NOMO-1 treated with dmso at 0.1 percent for 144 hours (cell line): Measurements from ENCODE around the gene SMCHD1.
A peak's percentile ranks its signal among the peaks of the same experiment; 100 is the strongest.

Experiments used
- DNase-seq: peaks from one replicate; lab custom pipeline; 2025; ENCODE audit not compliant: unreplicated experiment; lab: John Stamatoyannopoulos, UW

Gene SMCHD1

DNA sequence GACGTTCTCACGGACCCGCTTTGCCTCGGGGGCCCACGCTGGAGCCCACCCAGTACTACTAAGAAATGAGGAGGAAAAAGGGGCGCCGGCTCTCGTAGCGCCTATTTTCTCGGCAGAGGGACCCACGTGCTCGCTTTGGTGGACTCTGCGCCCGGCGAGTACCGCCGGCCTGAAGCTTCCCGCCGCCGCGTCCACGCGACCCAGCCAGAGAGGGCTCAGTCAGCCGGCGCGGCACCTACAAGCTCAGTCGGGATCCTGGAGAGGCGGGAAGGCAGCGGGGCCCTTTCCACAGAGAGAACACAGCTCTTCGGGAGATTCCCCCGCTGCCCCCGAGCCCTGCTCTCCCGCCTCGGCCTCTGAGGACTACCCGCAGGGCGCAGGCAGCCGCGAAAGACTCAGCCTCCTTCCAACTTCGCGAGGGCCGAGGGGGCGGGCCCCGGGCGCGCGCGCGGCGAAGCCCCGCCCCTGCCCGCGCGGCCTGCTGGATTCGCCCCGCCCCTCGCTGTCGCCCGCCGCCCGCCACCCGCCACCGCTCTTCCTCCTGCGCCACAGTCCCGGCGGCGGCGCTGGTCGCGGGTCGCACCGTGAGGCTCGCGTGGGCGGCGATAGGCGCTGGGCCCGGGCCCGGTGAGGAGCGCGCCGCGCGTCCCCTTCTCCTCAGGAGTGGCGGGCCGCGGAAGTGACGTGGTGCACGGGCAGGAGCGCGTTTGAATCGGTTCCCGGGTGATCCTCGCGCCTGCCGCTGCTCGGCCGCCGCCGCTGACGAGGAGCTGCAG is at the start of gene SMCHD1:
Gene SMCHD1 (plus strand): TSS at position 549 of the 776 bp plus-strand sequence. CDS start 350 bp downstream, outside the sequence.
- peak; percentile 79 for DNase-seq

DNA sequence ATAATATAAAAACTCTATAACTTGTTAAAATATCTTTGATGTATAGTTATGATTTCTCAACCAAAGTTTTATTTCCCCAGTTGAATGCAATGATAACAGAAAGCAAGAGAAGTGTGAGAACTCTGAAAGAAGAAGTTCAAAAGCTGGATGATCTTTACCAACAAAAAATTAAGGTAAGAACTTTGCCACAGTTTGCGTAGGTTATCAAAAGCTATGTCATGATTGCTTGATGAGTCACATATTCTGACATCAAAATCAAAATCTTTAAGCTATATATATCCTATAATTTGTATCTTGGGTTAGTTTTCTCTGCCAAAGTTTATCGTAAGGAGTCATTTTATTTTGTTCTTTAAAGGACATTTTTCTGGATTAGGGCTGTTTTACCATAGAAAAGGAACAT is 49.2 kb upstream of the SMCHD1 start:
- DNase-seq, result no peak

DNA sequence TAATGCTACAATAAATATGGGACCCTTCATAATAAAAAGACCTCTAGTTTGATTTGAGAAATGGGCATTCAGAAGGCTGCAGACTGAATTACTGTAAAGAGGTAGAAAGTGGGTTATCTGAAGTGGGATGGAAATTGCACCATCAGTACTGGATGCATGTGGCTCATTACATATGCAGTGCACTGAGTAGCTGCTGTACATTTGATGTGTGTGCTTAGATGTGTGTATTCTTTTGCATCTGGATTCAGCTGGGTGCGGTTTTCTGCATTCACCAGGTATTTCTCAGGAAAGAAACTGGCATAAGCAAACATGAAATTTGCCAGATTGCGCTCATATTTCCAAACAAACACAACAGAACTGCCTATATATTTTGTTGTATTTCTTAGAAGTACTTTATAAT is 45.9 kb upstream of the SMCHD1 start:
- no peak for DNase-seq

DNA sequence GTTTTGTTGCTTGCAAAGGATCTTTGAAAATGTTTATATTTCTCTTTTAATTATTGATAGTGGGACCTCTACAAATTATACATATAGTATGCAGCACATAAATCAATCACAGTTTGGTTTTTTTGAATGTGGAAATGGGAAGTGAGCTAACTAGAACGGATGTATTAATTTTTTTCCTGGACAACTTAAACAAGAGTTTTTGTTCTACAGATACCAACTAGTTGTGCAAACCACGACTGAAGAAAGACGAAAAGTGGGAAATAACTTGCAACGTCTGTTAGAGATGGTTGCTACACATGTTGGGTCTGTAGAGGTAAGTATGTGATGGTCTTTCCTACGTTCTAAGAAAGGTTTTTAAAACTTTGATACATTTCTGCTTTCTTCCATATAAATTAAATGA is 45.0 kb upstream of the SMCHD1 start:
- DNase-seq, result peak; percentile 44

DNA sequence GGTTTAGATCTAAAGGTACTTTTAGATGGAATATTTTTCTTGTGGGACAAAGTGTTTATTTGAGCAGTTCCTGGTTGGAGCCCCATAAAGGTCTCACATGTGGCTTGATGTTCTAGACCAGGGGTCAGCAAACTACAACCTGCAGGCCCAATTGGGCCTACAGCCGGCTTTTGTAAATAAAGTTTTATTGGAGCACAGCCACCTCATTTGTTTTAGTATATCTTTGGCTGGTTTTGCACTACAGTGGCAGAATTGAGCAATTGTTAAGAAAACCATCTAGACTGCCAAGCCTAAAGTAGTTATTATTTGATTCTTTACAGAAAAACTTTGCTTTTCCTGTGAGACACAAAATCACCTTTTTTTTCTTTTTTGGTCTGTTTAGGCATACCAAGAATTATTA is 42.5 kb upstream of the SMCHD1 start:
- DNase-seq, result no peak

DNA sequence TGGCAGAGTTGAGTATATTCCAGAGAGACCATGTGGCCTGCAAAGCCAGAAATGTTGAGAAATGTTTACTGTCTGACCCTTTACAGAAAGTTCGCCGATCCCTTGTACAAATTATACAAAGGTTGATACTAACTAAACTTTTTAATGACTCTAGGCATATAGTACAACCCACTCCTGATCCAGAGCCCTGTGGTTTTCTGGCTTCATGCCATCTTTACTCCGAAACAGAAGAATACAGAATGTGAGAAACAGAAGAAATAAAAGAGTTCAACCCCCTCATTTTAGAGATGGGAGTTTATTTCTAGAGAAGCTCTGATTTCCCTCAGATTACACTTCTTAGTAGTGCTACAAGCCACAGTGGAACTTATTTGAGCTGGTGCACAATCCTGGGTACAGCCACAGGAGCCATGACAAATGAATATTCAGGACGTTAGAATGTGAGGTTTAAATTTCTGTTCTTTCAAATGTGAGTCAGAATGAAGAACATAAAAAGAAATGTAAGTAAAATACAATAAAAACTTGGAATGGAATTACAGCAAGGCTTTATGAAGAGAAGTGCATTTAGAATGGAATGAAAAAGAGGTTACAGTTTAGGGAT is 38.0 kb upstream of the SMCHD1 start:
- no peak for DNase-seq

DNA sequence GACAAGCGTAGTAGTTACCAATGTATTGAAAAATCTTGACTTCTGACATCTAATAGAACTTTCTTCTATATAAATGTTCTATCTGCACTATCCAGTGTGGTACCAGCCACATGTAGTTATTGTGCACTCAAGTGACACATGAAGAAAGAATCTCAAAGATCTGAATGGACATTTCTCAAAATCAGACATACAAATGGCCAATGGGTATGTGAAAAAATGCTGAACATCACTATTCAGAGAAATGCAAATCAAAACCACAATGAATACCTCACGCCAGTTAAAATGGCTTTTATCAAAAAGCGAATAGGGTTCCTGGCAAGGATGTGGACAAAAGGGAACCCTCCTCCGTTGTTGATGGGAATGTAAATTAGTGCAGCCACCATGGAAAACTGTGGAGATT is 37.5 kb upstream of the SMCHD1 start:
- no peak for DNase-seq

DNA sequence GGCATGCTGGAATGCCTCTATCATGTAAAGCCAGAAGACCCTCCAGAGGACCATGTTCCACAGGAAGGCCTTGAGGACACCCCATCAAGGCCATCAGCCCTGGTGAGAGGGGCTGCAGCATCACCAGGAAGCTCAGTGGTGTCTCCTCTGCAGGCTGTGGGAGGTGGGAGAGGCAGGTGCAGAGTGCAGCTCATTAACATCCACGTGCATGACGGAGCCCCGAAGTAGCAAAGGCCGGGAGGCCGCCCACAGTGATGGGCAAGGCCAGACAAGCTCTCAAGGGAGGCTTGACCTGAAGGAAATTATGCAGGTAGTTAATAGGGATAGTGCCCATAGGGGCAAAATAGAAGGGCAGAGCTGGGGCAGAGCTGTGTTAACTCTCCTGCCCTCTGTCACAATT is 30.3 kb upstream of the SMCHD1 start:
- DNase-seq, result no peak

DNA sequence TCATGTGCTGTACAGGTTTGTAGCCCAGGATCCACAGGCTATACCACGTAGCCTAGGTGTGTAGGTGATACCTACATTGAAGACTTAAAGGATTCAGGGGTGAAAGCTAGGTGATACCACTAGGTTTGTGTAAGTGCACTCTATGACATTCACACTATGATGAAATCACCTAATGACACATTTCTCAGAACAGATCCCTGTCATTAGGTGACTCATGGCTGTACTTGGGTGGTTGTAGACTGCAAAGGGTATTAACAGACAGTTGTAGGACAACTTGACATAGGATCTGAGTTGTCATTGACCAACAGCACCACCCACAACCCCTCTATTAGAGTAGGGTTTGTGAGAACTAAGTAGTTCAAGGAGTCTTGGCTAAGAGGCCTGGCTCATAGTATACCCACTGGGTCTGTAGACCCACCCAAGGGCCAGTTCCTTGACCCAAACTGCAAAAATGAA is 27.7 kb upstream of the SMCHD1 start:
- DNase-seq, result peak; percentile 22

DNA sequence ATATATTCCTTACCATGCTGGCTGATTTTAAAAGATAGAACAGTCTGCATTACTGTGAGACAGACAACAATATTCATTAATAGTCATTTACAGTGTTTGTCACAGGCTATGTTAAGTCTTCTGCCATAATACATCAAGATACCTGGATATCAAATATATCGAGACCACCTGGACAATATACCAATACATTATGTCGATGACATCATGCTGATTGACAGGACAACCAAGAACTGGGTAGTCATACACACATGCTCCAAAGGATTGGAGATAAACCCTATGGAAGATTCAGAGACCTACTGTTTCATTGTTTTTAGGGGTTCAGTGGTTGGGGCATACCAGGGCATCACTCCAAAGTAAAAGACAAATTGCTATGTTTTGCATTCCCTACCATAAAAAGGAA is 26.5 kb upstream of the SMCHD1 start:
- no peak for DNase-seq

DNA sequence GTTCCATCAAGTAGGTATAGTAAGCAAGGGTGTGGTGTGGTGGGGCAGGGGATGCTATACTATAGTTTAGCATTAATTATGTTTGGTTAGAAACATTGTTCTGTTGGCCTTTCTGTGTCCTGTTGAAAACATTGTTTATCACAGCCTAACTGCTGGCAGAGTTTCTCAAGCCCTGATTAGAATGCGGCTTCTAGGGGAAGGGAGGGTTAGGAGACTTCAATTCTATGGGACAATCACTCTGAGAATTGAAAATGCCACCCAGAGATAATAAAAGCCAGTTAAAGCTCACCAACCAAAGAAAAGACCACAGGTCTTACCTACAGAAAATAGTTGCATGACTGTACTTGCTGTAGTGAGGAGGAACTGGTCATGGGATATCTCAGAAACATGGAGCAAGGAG is 19.9 kb upstream of the SMCHD1 start:
- DNase-seq, result no peak

DNA sequence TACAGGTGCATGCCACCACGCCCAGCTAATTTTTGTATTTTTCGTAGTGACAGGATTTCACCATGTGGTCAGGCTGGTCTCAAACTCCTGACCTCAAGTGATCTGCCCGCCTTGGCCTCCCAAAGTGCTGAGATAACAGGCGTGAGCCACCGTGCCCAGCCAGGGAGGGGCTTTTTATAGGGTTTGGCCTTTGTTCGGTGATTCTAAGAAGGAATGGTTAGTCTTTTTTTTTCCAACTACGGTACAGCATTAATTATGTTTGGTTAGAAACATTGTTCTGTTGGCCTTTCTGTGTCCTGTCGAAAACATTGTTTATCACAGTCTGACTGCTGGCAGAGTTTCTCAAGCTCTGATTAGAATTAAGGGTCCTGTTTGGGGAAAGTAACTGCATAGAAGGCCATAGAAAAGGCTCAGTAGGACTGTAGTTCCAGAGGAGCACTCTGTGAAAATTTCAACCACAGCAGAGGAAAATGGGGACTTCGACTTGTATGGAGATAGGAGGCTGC is 19.3 kb upstream of the SMCHD1 start:
- DNase-seq, result no peak

DNA sequence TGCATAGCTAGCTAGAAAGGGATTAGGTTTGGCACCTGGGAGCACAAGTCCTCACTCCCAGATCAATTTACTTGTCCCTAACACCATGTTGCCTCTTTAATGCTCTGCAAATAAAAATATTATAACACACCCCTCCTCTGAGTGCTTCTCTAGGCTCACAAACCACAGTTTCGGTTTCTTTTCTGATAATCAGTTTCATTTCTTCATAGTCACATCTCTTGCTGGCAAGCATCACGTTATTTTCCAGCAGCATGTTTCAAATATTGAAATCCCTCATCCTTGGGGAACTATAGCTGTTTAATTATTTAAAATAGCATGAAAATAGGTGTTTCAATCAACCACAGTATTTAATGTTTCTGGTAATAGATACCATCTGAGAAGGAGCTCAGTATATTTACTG is 13.9 kb upstream of the SMCHD1 start:
- peak; percentile 78 for DNase-seq

DNA sequence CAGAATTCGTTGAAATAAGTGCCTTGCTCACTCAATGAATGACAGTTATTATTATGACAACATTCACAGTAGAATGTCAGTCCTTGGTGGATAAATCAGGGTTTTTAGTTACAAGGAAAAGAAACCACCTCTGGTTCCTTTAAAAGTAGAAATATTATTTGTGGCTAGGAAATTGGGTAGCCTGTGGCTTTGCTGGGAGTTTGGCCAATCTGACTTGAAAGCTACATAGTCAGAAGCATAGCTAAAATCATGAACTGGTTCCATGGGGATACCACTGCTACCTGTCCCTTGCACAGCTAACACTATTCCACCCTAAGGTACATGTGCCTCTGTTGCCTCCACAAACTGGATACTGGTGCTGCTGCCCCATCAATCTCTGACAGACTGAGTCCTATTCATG is 12.8 kb upstream of the SMCHD1 start:
- no peak for DNase-seq

DNA sequence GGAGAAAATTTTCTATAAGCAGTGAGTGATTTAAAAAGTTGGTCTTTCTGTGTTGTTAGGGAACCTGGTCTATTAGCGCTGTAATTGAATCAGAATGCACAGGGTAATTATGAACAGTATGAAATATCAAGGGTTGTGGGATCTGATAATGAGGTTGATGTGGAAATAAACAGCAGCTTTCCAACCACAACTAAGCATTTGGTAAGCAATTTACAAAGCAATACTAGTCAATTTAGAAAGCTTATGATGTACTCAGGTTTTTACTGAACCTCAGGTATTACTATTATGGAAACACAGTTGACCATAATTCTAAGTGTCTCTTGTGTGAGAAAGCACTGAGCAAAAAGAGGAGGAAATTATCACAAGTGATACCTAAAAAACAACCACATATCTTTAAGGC is 11.0 kb upstream of the SMCHD1 start:
- no peak for DNase-seq

DNA sequence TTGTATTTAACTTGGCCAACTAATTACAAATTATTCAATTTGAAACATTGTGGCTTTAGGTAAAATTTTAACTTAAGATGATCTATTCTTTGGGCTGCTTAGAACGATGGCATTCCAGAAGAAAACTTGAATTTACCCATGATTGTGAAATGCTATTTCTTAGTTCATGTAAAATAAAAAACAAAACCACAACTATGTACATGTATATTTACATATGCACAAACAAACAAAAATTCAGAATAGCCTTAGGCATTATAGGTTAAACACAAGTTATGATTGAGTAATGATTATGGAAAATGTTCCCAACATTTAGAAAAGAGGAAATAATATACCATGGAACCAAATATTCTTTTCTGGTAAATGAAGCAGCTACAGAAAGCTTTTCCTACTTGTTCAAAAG is 3.5 kb upstream of the SMCHD1 start:
- DNase-seq, result no peak

DNA sequence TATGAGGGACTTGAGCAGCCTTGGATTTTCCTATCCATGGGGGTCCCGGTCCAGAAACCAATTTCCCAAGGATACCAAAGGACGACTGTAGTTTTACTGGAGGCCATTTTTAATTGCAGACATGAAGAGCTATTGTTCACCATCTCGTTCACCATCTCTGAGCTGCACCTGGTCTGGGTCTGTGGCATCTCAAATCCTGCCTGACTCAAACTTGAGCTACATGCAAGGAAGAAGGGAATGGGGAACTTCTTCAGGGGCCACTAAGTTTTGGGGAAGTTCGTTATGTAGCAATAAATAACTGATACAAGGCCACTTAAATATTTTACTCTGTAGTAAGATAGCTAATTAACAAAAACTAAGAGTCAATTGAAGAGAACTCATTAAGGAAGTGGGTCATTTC is 2.1 kb upstream of the SMCHD1 start:
- DNase-seq, result peak; percentile 55

DNA sequence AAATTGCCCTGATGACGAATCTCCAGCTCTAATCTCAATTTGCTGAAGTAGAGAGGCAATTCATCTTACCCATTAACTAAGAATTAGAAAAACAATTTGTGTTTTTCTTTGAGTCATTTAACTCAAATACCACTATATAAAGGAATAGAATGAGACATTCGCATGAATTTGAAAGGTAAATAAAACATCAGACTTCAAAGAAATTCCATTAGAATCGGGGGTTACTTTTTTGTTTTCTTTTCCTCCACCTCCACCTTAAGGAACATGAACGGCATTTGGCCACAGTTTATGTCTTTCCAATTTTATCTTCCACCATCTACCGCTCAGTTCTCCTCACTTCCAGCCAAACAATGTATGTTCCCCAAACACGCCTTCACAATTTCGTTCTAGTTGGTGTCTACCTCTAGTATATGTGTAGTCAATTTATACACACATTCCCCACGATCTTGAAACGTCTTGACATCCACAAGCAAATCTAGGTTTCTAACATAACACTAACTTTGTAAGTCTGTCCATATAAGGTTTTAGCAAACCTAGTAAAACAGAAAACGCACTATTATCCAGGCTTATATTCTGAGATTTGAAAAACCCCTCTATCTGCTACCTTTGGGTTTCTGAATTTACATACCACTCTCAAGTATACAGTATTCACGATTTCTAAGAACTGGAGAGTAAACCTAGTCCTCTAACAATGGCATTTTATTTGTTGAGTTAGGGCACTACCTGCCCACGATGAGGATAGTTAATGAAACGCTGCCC is 1.2 kb upstream of the SMCHD1 start:
- no peak for DNase-seq

DNA sequence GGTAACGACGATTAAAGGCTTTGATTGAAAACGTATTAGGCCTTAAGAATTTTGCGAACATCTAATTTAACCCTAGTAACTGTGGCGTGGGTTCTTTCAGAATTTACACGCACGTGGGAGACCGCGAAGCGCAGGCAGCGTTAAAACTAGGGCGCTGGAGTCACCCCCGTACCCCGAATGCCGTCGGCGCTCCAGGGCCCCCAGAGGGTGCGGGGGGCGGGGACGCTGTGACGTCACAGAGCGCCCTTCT is 673 bp upstream of the SMCHD1 start:
- DNase-seq, result no peak

DNA sequence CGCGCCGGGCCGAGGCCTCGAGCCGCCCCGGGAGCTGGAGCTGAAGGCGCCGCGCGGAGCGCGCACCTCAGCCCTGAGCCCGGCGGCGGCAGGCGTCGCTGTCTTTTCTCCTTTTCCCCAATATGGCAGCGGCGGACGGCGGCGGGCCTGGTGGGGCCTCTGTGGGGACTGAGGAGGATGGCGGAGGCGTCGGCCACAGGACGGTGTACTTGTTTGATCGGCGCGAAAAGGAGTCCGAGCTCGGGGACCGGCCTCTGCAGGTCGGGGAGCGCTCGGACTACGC is 369 bp downstream of the SMCHD1 start:
- no peak for DNase-seq

DNA sequence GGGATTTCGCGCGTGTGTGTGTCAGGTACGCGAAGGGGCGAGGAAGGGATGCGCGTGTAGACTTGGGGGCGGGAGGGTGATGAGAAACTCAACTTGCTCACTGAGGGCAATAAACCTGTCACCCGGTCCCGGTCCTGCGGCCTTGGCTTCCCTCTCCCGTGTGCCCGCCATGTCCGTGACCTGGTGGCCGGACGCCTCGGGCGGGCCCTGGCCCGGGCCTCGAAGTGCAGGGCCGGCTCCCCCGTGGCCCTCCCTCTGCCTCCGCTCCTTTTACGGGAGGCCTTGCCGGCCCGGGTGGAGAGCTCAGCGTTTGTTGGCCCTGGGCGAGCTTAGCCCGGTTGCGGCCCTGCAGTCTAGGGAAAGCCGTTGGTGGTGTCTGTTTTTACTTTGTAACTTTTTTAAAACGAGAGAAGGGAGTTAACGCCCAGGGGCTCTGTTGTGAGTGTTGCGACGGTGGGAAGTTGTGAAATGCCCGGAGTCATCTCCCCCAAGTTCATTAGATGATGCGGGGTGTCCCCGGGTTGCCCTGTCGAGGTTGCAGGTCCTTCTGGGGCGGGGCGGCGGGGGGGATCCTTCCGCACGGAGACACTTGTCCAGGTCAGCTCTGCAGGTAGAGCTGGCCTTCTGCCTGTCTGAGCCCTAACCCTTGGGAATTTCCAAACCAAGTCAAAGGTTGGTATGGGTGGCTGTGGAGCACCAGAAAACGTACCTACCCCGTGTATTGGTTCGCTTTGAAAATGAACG is 883 bp downstream of the SMCHD1 start:
- DNase-seq, result no peak
